CD4-positive, alpha-beta T cell treated with Interleukin-4 for 4 hours (primary cell): ENCODE measurements around the gene GPR26.

Experiments
- DNase-seq: peaks from one replicate; pipeline ENCODE4 v3.0.0-alpha.2; 2020

GPR26 gene

GRCh38 chr10:123649676-123650075 is 16.5 kb upstream of the GPR26 start:
- DNase-seq: no peak

GRCh38 chr10:123651421-123652047 is 14.6 kb upstream of the GPR26 start:
- DNase-seq: no peak

GRCh38 chr10:123655751-123656150 is 10.4 kb upstream of the GPR26 start:
- no peak for DNase-seq

GRCh38 chr10:123663522-123663921 is 2.6 kb upstream of the GPR26 start:
- DNase-seq: no peak

- DNase-seq: no peak
These were observed 466 bp upstream of the GPR26 start for GRCh38 chr10:123665491-123666286.

- DNase-seq: no peak
These were observed 3.7 kb downstream of the GPR26 start for GRCh38 chr10:123669886-123670285.

GRCh38 chr10:123673198-123673597 is 7.0 kb downstream of the GPR26 start:
- DNase-seq: no peak

- DNase-seq: no peak
These were observed 8.6 kb downstream of the GPR26 start for GRCh38 chr10:123674741-123675140.

- no peak for DNase-seq
These were observed 9.7 kb downstream of the GPR26 start for GRCh38 chr10:123675811-123676210.

GRCh38 chr10:123677556-123677955 is 11.4 kb downstream of the GPR26 start:
- no peak for DNase-seq

GRCh38 chr10:123678376-123678775 is 12.2 kb downstream of the GPR26 start:
- no peak for DNase-seq

GRCh38 chr10:123681285-123681684 is 15.1 kb downstream of the GPR26 start:
- no peak for DNase-seq

- DNase-seq: no peak
These were observed 16.3 kb downstream of the GPR26 start for GRCh38 chr10:123682477-123682876.

GRCh38 chr10:123683459-123683858 is 17.3 kb downstream of the GPR26 start:
- DNase-seq: no peak

GRCh38 chr10:123683865-123684264 is 17.7 kb downstream of the GPR26 start:
- DNase-seq: no peak

- no peak for DNase-seq
These were observed 19.1 kb downstream of the GPR26 start for GRCh38 chr10:123685260-123685659.

- DNase-seq: no peak
These were observed 21.6 kb downstream of the GPR26 start for GRCh38 chr10:123687758-123688157.

- DNase-seq: no peak
These were observed 23.7 kb downstream of the GPR26 start for GRCh38 chr10:123689880-123690279.

- DNase-seq: no peak
These were observed 37.1 kb downstream of the GPR26 start for GRCh38 chr10:123703195-123703790.

- no peak for DNase-seq
These were observed 37.9 kb downstream of the GPR26 start for GRCh38 chr10:123704076-123704475.

GRCh38 chr10:123704812-123705211 is 38.7 kb downstream of the GPR26 start:
- no peak for DNase-seq

- DNase-seq: no peak
These were observed 40.1 kb downstream of the GPR26 start for GRCh38 chr10:123706236-123706635.

GRCh38 chr10:123715546-123715945 is 49.4 kb downstream of the GPR26 start:
- DNase-seq: no peak

- no peak for DNase-seq
These were observed 51.2 kb downstream of the GPR26 start for GRCh38 chr10:123717336-123717735.
